NT2/D1 (cell line): Measurements from ENCODE around the gene TIAM1.

ENCODE experiments used
- SUZ12 ChIP-seq: IDR thresholded peaks from 2 replicates; pipeline ENCODE4 v1.6.1; 2011; ENCODE audit not compliant: insufficient read length, insufficient read depth; ENCODE audit errors: extremely low read depth
- YY1 ChIP-seq: IDR thresholded peaks from 2 replicates; pipeline ENCODE4 v1.6.1; 2011; ENCODE audit not compliant: insufficient read length, insufficient read depth
- ZNF274 ChIP-seq: IDR thresholded peaks from 2 replicates; pipeline ENCODE4 v1.6.1; 2011; ENCODE audit warnings: mild to moderate bottlenecking, low read depth, low read length

GRCh38 chr21:31264574-31264973, 79.5 kb downstream of the TIAM1 start:
- TF ChIP-seq YY1 (no peak), ZNF274 (no peak), SUZ12 (no peak)
